GM12892 (cell line): ENCODE data around the gene TENT5C.

ENCODE experiments used
- POLR2A ChIP-seq: IDR thresholded peaks from 2 replicates; pipeline ENCODE4 v1.6.1; 2011; ENCODE audit warnings: low read depth, low read length, control low read depth
- POLR2AphosphoS5 ChIP-seq: IDR thresholded peaks from 2 replicates; pipeline ENCODE4 v1.6.1; 2011; ENCODE audit warnings: low read depth, low read length, control low read depth
- TAF1 ChIP-seq: IDR thresholded peaks from 2 replicates; pipeline ENCODE4 v1.6.1; 2011; ENCODE audit warnings: low read depth, mild to moderate bottlenecking, control low read depth, low read length, borderline replicate concordance

DNA sequence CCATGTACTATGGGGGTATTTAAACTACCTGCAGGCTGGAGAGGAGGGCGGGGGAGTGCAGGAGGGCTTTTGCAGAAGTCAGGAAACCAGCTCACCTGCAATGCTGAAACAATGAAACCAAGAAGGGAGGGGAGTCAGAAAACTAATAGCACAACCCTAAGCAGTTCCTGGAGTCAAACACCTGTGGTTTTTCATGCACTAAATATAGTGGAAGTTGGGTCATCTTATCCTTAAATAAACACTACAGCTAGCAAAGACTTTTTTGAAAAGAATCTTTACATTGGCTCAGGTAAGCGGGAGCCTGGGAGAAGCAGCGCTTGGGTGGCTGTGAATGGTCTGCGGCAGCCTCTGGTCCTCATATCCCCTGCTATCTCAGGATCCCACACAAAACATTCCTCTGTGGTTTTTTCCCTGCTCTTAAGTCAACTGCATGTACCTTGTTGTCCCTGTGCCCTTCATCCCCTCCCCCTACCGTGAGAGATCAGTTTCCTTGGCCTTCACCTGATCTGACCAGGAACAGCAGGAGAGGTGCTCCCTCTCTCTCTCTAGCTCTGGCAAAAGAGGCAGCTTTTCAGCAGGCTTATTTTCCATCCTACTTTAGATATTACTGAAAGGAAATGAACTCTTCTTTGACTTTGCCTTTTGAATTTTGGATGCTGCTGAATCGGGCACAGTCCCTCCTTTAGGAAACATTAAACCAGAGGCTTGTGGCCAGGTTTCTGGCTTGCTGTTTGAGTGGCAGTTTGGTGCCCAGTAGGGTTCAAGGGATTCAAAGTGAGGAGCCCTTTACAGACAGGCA, 26.6 kb downstream of the TENT5C start:
- TF ChIP-seq POLR2A (no peak), POLR2AphosphoS5 (no peak), TAF1 (no peak)
